Prostate gland (tissue), 2 donors: ENCODE measurements around the gene SMPD3.

ENCODE experiments used
- POLR2A ChIP-seq: fragments of 450-650 bp; IDR thresholded peaks from one replicate; pipeline ENCODE4 v1.6.1; 2016; ENCODE audit warnings: antibody characterized with exemption, mild to moderate bottlenecking
- POLR2AphosphoS5 ChIP-seq: sonication (generic); formaldehyde crosslinking; IDR thresholded peaks from one replicate; pipeline ENCODE4 v1.6.1; 2017; ENCODE audit warnings: antibody characterized with exemption
- TF ChIP-seq, protein P1 (sequence below), 4 experiments: fragments of 200-600 bp in 2 of 4; fragments of 450-650 bp in 2 of 4; sonication (generic) in 2 of 4; IDR thresholded peaks; 1 replicate in 3 of 4; 2 replicates in 1 of 4; pipeline ENCODE4 v1.5.1; 2016 to 2019; ENCODE audit warnings: antibody characterized with exemption in 4 of 4, mild to moderate bottlenecking in 2 of 4, moderate library complexity in 2 of 4

DNA sequence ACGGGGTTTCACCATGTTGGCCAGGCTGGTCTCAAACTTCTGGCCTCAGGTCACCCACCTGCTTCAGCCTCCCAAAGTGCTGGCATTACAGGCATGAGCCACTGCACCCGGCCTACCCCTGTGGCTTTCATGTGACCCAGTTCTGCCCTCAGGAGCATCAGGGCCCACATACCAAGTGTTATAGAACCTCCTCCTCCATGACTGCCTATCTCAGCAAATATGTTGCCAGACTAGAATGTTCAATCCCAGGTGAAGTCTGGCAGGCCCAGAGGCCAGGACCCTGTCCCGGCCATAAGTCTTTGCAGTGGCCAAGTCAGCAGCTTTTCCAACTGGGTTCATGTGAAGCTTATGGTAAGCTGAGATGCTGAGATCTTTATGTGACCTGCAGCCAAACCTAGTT is 9.8 kb upstream of the SMPD3 start:
- TF ChIP-seq, protein P1, sequence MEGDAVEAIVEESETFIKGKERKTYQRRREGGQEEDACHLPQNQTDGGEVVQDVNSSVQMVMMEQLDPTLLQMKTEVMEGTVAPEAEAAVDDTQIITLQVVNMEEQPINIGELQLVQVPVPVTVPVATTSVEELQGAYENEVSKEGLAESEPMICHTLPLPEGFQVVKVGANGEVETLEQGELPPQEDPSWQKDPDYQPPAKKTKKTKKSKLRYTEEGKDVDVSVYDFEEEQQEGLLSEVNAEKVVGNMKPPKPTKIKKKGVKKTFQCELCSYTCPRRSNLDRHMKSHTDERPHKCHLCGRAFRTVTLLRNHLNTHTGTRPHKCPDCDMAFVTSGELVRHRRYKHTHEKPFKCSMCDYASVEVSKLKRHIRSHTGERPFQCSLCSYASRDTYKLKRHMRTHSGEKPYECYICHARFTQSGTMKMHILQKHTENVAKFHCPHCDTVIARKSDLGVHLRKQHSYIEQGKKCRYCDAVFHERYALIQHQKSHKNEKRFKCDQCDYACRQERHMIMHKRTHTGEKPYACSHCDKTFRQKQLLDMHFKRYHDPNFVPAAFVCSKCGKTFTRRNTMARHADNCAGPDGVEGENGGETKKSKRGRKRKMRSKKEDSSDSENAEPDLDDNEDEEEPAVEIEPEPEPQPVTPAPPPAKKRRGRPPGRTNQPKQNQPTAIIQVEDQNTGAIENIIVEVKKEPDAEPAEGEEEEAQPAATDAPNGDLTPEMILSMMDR (IDR thresholded peaks at IDR 0.05) = no peak
- no peak for TF ChIP-seq POLR2A
- no peak for TF ChIP-seq POLR2AphosphoS5
